ENCODE results near the gene CMTM1. TPM values are rescaled to one million over a fixed set of nuclear protein-coding genes. Genes with fewer than 3 reads are reported as not detected.

CMTM1 gene
- total and polyA plus RNA-seq, 9 donors = 4.2 to 9.7 (median 6.6) TPM

- Histone ChIP-seq H3K9me3 (replicated peaks; ENCODE audit: control insufficient read depth, low read depth, low read length) (no peaks in the 10 kb centered on the region), H3K27ac (ENCODE audit: low read length) (no peak overlapping the region), H3K36me3 (ENCODE audit: control insufficient read depth, insufficient read depth, low read length) (peaks cover 51% of the 10 kb centered on the region), H3K4me3 (ENCODE audit: low read length) (no peak overlapping the region), H3K27me3 (ENCODE audit: control insufficient read depth, insufficient read depth, low read length) (no peaks in the 10 kb centered on the region), H3K4me1 (ENCODE audit: control insufficient read depth, insufficient read depth, low read length) (peaks cover 10% of the 10 kb centered on the region)
- WGBS (ENCODE audit: insufficient coverage) = 83% methylated on average over 14 of the region's 14 CpGs
- no peak for DNase-seq
Measured at GRCh38 chr16:66612422-66612821, 46.2 kb downstream of the CMTM1 start.

GRCh38 chr16:66614161-66614802 lies 48.0 kb downstream of the CMTM1 start:
- Histone ChIP-seq H3K4me3 (ENCODE audit: low read length) (no peak overlapping the region), H3K27me3 (ENCODE audit: control insufficient read depth, insufficient read depth, low read length) (no peaks in the 10 kb centered on the region), H3K36me3 (ENCODE audit: control insufficient read depth, insufficient read depth, low read length) (peaks cover 39% of the 10 kb centered on the region), H3K27ac (ENCODE audit: low read length) (no peak overlapping the region), H3K4me1 (ENCODE audit: control insufficient read depth, insufficient read depth, low read length) (no peaks in the 10 kb centered on the region), H3K9me3 (replicated peaks; ENCODE audit: control insufficient read depth, low read depth, low read length) (no peaks in the 10 kb centered on the region)
- WGBS (ENCODE audit: insufficient coverage) = 88% methylated on average over 4 of the region's 12 CpGs
- no peak for DNase-seq

GRCh38 chr16:66616169-66616568 lies 49.9 kb downstream of the CMTM1 start:
- H3K4me3 ChIP-seq (ENCODE audit: low read length) = no peak overlapping the region
- no peak overlapping the region for H3K27ac ChIP-seq (ENCODE audit: low read length)
- no peaks in the 10 kb centered on the region for H3K27me3 ChIP-seq (ENCODE audit: control insufficient read depth, insufficient read depth, low read length)
- WGBS (ENCODE audit: insufficient coverage) = 63% methylated on average over 1 of the region's 4 CpGs
- H3K9me3 ChIP-seq (replicated peaks; ENCODE audit: control insufficient read depth, low read depth, low read length) = no peaks in the 10 kb centered on the region
- peaks cover 7% of the 10 kb centered on the region for H3K4me1 ChIP-seq (ENCODE audit: control insufficient read depth, insufficient read depth, low read length)
- no peak for DNase-seq
- H3K36me3 ChIP-seq (ENCODE audit: control insufficient read depth, insufficient read depth, low read length) = peaks cover 25% of the 10 kb centered on the region

GRCh38 chr16:66616592-66616991 lies 50.4 kb downstream of the CMTM1 start:
- 64% methylated on average over 5 of the region's 9 CpGs for WGBS (ENCODE audit: insufficient coverage)
- H3K4me3 ChIP-seq (ENCODE audit: low read length) = no peak overlapping the region
- no peaks in the 10 kb centered on the region for H3K9me3 ChIP-seq (replicated peaks; ENCODE audit: control insufficient read depth, low read depth, low read length)
- no peaks in the 10 kb centered on the region for H3K27me3 ChIP-seq (ENCODE audit: control insufficient read depth, insufficient read depth, low read length)
- peaks cover 7% of the 10 kb centered on the region for H3K4me1 ChIP-seq (ENCODE audit: control insufficient read depth, insufficient read depth, low read length)
- no peak for DNase-seq
- H3K36me3 ChIP-seq (ENCODE audit: control insufficient read depth, insufficient read depth, low read length) = peaks cover 27% of the 10 kb centered on the region
- H3K27ac ChIP-seq (ENCODE audit: low read length) = no peak overlapping the region

- Histone ChIP-seq H3K4me3 (ENCODE audit: low read length) (no peak overlapping the region), H3K4me1 (ENCODE audit: control insufficient read depth, insufficient read depth, low read length) (peaks cover 7% of the 10 kb centered on the region), H3K27me3 (ENCODE audit: control insufficient read depth, insufficient read depth, low read length) (no peaks in the 10 kb centered on the region), H3K36me3 (ENCODE audit: control insufficient read depth, insufficient read depth, low read length) (peaks cover 29% of the 10 kb centered on the region), H3K9me3 (replicated peaks; ENCODE audit: control insufficient read depth, low read depth, low read length) (no peaks in the 10 kb centered on the region), H3K27ac (ENCODE audit: low read length) (no peak overlapping the region)
- DNase-seq = no peak
- 60% methylated on average over 1 of the region's 2 CpGs for WGBS (ENCODE audit: insufficient coverage)
Measured at GRCh38 chr16:66617010-66617434, 50.8 kb downstream of the CMTM1 start.

- Histone ChIP-seq H3K4me1 (ENCODE audit: control insufficient read depth, insufficient read depth, low read length) (peaks cover 7% of the 10 kb centered on the region), H3K27me3 (ENCODE audit: control insufficient read depth, insufficient read depth, low read length) (no peaks in the 10 kb centered on the region), H3K36me3 (ENCODE audit: control insufficient read depth, insufficient read depth, low read length) (peaks cover 25% of the 10 kb centered on the region), H3K4me3 (ENCODE audit: low read length) (no peak overlapping the region), H3K9me3 (replicated peaks; ENCODE audit: control insufficient read depth, low read depth, low read length) (no peaks in the 10 kb centered on the region), H3K27ac (ENCODE audit: low read length) (no peak overlapping the region)
- no peak for DNase-seq
- 85% methylated on average over 4 of the region's 7 CpGs for WGBS (ENCODE audit: insufficient coverage)
Measured at GRCh38 chr16:66617728-66618127, 51.5 kb downstream of the CMTM1 start.

GRCh38 chr16:66618588-66619375 lies 52.5 kb downstream of the CMTM1 start:
- Histone ChIP-seq H3K4me1 (ENCODE audit: control insufficient read depth, insufficient read depth, low read length) (peaks cover 7% of the 10 kb centered on the region), H3K36me3 (ENCODE audit: control insufficient read depth, insufficient read depth, low read length) (peaks cover 15% of the 10 kb centered on the region), H3K27me3 (ENCODE audit: control insufficient read depth, insufficient read depth, low read length) (no peaks in the 10 kb centered on the region), H3K9me3 (replicated peaks; ENCODE audit: control insufficient read depth, low read depth, low read length) (no peaks in the 10 kb centered on the region), H3K27ac (ENCODE audit: low read length) (no peak overlapping the region), H3K4me3 (ENCODE audit: low read length) (no peak overlapping the region)
- 66% methylated on average over 5 of the region's 10 CpGs for WGBS (ENCODE audit: insufficient coverage)
- no peak for DNase-seq

- 57% methylated on average over 1 of the region's 12 CpGs for WGBS (ENCODE audit: insufficient coverage)
- H3K4me3 ChIP-seq (ENCODE audit: low read length) = no peak overlapping the region
- peaks cover 7% of the 10 kb centered on the region for H3K4me1 ChIP-seq (ENCODE audit: control insufficient read depth, insufficient read depth, low read length)
- H3K9me3 ChIP-seq (replicated peaks; ENCODE audit: control insufficient read depth, low read depth, low read length) = no peaks in the 10 kb centered on the region
- DNase-seq = peak; percentile 40
- H3K27ac ChIP-seq (ENCODE audit: low read length) = no peak overlapping the region
- no peaks in the 10 kb centered on the region for H3K27me3 ChIP-seq (ENCODE audit: control insufficient read depth, insufficient read depth, low read length)
- H3K36me3 ChIP-seq (ENCODE audit: control insufficient read depth, insufficient read depth, low read length) = peaks cover 9% of the 10 kb centered on the region
Measured at GRCh38 chr16:66619534-66620428, 53.5 kb downstream of the CMTM1 start.

GRCh38 chr16:66620429-66620795 lies 54.2 kb downstream of the CMTM1 start:
- WGBS (ENCODE audit: insufficient coverage) = 48% methylated on average over 7 of the region's 8 CpGs
- no peak overlapping the region for H3K27ac ChIP-seq (ENCODE audit: low read length)
- H3K4me1 ChIP-seq (ENCODE audit: control insufficient read depth, insufficient read depth, low read length) = peaks cover 7% of the 10 kb centered on the region
- no peaks in the 10 kb centered on the region for H3K9me3 ChIP-seq (replicated peaks; ENCODE audit: control insufficient read depth, low read depth, low read length)
- no peak overlapping the region for H3K4me3 ChIP-seq (ENCODE audit: low read length)
- H3K27me3 ChIP-seq (ENCODE audit: control insufficient read depth, insufficient read depth, low read length) = no peaks in the 10 kb centered on the region
- H3K36me3 ChIP-seq (ENCODE audit: control insufficient read depth, insufficient read depth, low read length) = peaks cover 9% of the 10 kb centered on the region
- DNase-seq = no peak

GRCh38 chr16:66621973-66622372 lies 55.7 kb downstream of the CMTM1 start:
- Histone ChIP-seq H3K9me3 (replicated peaks; ENCODE audit: control insufficient read depth, low read depth, low read length) (no peaks in the 10 kb centered on the region), H3K27ac (ENCODE audit: low read length) (no peak overlapping the region), H3K36me3 (ENCODE audit: control insufficient read depth, insufficient read depth, low read length) (peaks cover 9% of the 10 kb centered on the region), H3K27me3 (ENCODE audit: control insufficient read depth, insufficient read depth, low read length) (no peaks in the 10 kb centered on the region), H3K4me1 (ENCODE audit: control insufficient read depth, insufficient read depth, low read length) (peaks cover 7% of the 10 kb centered on the region), H3K4me3 (ENCODE audit: low read length) (no peak overlapping the region)
- WGBS (ENCODE audit: insufficient coverage) = 89% methylated on average over 14 of the region's 14 CpGs
- no peak for DNase-seq
